GM19463 (cell line): ENCODE data around the gene SUMF2.
"Not testable (repeated sequence)": the region's sequence is repeated elsewhere in the genome, so short reads cannot be mapped to it uniquely, and the experiment has no call there.

Experiments
- ATAC-seq: cut with Tn5 transposase; IDR thresholded peaks from one replicate; pipeline ENCODE4 v1.9.1; 2021; ENCODE audit warnings: mild to moderate bottlenecking, moderate library complexity; ENCODE audit not compliant: unreplicated experiment

The SUMF2 gene

DNA sequence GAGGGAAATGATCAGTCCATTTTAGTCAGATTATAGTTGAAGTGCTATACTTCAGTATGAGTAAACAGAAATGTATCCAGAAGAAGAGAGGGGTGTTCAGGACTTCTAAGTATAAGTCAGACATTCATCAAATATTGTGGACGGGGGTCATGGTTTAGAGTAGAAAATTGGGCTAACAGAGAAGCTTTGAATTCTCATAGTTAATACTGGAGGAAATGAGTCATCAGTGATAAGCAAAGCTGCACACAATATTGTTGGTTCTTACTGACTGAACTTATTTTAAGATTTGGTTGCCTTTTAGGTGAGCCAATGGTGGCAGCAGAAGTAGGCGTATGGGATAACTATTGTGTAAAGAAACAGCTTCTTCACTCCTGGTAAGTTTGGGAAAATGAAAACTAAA is 1.7 kb upstream of the SUMF2 start:
- ATAC-seq, result no peak

DNA sequence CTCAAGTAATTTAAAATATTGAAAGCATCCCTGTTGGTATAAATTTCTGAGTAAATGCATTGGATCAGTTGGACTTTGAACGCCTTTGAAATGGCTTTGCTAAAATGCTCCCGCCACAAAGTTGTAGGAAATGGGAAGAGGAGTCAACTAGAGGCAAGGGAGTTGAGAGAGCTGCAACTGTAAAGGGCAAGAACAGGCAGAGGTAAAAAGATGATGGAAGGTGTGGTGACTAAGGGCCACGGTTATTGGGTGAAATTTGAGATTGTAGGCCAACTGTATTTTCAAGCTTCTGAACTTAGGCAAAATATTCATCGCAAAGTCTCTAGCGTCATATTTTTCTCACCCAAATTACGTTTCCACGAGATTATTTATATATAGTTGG is 595 bp upstream of the SUMF2 start:
- ATAC-seq, result no peak

DNA sequence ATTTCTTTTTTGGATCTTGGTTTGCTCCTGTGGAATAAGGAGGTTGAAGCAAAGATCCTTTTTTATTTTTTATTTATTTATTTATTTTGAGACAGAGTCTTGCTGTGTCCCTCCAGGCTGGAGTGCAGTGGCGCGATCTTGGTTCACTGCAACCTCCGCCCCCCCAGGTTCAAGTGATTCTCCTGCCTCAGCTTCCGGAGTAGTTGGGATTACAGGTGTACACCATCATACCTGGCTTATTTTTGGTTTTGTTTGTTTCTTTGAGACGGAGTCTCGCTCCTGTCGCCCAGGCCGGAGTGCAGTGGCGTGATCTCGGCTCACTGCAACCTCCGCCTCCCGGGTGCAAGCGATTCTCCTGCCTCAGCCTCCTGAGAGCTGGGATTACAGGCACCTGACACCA is 2.3 kb downstream of the SUMF2 start:
- not testable (repeated sequence) for ATAC-seq

DNA sequence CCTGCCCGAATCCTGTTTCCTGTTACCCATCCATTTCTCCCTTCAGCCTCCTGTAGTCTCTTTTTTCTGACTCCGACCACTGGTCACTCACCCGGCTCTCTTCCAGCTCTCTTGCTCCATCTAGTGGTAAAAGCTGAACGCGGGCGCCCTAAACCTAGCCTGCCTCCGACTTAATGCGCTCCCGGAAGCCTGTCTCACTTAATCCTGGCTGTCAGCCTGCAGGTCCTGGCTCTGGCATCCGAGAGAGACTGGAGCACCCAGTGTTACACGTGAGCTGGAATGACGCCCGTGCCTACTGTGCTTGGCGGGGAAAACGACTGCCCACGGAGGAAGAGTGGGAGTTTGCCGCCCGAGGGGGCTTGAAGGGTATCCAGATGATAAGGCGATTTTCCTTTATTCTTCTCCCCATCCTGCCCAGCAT is 10.3 kb downstream of the SUMF2 start:
- ATAC-seq, result peak; percentile 98

DNA sequence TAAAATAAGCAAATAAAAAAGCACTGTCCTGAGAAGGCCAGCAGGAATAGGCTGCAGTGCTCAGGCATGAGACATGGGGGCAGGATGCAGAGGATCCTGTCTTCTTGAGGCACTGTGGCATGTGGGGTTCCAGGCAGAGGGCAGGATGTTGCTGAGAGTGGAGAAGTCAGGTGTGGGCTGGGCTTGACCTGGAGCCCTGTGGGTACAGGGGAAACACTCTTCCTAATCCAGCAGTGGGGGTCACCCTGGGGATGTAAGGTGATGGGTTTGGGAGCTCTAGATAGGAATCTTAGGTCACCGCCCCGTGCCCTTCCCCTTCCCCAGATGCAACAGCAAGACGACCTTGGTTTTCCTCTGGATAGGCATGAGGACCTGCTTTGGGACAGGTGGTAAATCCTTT is 13.6 kb downstream of the SUMF2 start:
- ATAC-seq, result no peak

DNA sequence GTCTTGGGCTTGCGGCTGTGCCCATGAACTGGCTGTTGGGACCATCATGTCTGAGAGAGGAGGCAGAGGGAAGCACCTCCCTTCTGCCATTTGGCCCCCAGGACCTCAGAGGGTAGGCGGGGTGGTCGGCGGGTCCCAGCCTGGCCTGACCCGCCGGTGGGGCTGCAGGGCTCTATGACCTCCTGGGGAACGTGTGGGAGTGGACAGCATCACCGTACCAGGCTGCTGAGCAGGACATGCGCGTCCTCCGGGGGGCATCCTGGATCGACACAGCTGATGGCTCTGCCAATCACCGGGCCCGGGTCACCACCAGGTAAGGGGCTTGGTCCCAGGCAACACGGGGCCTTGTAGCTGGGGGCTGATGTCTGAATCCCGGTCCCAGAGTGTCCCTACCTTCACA is 14.1 kb downstream of the SUMF2 start:
- no peak for ATAC-seq

DNA sequence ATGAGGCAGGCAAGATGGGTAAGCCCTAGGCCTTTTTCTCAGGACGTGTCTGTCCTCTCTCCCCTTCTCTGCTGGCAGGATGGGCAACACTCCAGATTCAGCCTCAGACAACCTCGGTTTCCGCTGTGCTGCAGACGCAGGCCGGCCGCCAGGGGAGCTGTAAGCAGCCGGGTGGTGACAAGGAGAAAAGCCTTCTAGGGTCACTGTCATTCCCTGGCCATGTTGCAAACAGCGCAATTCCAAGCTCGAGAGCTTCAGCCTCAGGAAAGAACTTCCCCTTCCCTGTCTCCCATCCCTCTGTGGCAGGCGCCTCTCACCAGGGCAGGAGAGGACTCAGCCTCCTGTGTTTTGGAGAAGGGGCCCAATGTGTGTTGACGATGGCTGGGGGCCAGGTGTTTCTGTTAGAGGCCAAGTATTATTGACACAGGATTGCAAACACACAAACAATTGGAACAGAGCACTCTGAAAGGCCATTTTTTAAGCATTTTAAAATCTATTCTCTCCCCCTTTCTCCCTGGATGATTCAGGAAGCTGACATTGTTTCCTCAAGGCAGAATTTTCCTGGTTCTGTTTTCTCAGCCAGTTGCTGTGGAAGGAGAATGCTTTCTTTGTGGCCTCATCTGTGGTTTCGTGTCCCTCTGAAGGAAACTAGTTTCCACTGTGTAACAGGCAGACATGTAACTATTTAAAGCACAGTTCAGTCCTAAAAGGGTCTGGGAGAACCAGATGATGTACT is 15.5 kb downstream of the SUMF2 start:
- no peak for ATAC-seq

DNA sequence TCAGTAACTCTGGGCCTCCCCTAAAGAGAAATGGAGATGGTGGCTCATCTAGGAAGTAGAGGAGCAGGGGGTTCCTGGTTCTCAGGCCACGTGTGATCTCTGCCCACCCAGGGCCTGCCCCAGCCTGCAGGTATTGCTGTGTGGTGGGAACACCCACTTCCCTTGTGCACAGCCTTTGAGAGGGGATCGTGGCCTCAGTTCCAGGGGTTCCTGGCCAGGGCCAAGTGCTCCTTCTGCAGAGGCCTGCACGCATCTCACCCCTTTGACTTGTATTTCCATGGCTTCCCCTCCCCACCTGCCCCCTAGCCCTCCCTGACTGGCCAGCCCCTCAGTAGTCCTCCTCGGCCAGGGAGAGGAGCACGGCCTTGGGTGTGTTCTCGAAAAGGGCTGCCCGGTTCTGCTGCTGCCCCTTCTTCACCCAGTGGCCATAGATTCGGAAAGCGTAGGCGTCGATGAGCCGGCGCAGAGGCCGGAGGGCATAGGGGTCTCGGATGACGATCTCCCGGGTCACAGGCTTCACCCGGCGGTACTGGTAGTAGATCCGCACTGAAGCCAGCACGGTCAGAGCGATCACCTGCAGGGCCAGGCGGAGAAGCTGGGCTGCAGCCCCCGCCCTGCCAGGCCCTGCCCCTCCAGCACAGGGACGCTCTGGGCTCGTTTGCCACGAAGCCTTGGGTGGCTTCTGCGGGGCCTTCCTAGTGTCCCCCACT is 16.8 kb downstream of the SUMF2 start:
- not testable (repeated sequence) for ATAC-seq

DNA sequence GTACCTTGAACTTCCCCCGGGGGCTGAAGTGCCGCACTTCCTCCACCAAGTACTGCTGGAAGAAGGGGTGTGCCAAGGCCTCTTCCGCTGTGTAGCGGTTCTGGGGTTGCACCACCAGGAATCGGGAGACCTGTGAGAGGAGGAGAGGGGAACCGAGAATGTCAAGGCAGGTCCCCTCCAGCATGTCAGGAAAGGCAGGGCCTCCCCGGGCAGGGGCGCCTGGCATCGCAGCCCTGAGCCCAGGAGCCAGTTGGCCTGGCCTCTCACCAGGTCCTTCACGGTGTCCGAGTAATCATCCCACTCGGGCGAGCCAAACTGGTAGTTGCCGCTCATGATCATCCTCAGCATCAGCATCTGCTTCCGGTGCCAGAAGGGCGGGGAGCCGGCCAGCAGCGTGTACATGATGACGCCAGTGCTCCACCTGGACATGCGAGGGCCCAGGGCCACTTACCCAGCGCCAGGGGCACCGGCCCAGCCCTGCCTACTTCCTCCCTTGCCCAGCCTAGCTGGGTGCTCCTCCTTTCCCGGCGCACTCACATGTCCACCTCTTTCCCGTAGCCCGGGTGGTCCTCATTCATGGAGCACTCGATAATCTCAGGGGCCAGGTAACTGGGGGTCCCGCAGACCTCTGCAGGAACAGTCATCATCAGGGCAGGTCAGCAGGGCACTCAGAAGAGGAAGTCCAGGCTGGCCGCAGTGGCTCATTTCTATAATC is 17.7 kb downstream of the SUMF2 start:
- ATAC-seq, result no peak

DNA sequence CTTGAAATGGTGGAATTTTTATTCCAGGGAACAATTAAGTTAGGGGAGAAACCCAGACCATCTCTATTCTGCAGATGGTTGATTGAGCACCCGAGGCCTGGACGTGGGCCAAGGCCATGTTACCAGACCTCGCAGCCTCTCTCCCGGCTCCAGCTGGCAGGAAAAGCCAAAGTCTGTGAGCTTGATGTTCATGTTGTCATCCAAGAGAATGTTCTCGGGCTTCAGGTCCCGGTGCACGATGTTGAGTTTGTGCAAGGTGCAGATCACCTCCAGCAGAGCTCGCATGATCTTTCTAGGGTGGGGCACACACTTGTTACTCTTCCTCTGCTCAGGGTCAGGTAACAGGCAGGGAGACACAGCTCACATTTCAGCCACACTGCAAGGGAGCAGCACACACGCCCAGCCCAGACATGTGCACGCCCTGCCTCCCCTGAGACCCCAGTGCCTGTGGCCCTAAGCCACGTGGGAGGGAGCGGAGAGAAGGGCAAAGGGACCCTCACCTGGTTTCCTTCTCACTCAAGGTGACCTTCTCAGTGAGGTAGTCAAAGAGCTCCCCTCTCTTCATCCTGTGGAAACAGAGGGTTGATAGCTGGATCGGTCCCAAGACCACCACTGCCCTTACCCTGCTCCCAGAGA is 19.2 kb downstream of the SUMF2 start:
- ATAC-seq, result no peak

DNA sequence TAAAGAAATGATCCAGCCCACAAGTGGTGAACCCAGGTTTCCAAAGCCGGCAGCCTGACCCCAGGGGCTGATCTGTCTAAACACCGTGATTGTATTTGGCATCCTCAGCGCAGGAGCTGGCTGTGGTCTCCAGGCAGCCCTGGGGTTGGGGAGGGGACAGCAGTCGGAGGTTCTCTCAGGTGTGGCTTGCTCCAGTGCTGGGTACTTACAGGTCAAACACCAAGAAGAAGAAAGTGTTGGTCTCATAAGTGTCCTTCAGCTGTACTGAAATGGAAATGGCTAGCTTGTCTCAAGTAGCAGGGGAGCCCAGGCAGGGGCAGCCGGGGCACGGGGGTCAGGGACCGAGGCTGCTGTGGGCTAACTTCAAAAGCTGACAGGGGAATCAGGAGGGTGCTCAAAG is 22.7 kb downstream of the SUMF2 start:
- no peak for ATAC-seq

DNA sequence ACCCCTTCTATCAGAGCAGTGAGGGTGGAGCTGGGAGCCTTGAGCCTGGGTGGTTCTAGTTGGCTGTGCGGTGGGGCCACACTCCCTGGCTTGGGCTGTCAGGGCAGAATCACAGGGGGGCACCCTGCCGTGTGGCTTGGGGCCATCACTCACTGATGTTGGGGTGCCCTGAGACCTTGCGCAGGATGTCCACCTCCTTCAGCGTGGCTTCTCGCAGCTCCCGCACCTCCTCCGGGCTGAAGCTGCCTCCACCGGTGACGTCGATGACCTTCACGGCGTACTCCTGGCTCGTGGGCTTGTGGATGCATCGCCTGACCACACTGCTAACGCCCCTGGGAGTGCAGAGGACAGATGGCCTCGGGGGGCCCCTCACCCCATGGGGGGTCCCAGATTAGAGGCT is 23.4 kb downstream of the SUMF2 start:
- ATAC-seq, result no peak

DNA sequence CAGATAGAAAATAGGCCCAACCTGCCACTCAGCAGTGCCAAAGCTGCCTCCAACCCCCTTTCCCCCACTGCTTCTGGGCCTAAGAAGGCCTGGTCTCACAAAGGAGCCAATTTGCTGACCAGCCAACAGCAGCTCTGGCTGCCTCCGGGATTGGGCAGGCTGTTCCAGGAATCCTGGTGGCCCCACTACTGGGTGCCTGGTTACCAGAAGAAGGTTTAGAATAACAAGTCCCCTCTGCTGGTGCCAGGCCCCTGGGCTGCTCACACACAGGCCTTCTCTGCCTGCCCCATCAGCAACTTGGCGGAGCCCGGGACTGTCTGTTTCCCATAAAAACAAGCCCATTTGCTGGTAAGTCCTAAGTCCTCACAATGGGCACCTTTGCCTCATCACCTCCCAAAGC is 27.5 kb downstream of the SUMF2 start:
- ATAC-seq, result no peak

DNA sequence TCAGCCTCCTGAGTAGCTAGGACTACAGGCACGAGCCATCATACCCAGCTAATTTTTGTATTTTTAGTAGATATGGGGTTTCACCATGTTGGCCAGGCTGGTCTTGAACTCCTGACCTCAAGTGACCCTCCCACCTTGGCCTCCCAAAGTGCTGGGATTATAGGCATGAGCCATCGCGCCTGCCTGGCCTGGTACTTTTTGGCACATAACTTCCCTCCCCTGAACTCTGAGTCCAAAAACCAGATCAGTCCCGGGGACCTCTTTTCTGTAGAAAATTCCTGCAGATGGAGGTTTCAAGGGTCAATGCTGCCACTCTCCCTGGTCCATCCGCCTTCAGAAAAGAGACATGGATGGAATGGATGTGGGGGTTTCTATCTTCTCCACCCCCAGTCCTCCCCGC is 28.3 kb downstream of the SUMF2 start:
- ATAC-seq, result not testable (repeated sequence)

DNA sequence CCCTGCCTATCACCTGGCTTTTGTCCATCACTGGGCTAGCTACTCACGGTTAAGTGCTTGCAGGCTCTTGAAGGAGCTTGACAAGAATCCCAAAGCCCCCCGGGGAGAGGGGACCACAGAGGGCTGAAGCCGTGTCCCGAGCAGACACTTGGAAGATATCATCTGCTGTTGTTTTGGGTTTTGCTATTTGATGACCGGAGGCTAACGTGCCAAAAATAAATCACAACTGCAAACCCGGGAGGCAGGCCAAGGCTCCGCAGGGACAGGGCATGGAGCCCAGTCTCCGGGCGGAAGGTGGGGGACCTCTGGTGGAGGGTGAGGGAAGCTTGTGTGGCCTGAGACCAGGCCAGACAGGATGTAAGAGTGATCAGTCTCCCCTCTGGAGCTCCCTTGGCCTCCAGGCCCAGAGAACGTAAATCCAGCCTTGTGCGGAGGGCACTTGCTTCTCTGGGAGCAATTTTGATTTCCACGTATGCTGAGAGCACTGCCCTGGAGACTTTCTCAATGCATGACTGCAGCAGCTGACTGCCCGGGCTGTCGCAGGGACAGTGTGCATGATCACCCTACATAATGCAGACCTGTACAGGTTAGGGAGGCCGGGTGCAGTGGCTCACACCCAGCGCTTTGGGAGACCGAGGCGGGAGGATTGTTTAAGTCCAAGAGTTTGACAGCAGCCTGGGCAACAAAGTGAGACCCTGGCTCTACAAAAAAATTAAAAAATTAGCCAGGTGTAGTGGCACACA is 28.9 kb downstream of the SUMF2 start, which contains the start of gene PHKG1:
TSS of gene PHKG1 (minus strand) at position 164 of the 743 bp plus-strand sequence. CDS start 4,011 bp downstream, outside the sequence.
- ATAC-seq, result no peak

DNA sequence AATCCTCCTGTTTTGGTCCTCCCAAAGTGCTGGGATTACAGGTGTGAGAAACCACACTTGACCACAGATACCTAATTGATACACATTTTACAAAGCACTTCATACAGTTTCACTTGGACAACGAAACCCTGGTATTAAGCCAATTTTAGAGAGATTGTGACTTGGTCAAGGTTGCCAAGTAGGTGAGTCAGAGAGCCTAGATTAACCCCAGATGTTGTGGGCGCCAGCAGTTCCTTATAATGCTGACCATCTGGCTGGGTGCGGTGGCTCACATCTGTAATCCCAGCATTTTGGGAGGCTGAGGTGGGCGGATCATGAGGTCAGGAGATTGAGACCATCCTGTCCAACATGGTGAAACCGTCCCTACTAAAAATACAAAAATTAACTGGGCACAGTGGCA is 33.6 kb downstream of the SUMF2 start:
- no peak for ATAC-seq

DNA sequence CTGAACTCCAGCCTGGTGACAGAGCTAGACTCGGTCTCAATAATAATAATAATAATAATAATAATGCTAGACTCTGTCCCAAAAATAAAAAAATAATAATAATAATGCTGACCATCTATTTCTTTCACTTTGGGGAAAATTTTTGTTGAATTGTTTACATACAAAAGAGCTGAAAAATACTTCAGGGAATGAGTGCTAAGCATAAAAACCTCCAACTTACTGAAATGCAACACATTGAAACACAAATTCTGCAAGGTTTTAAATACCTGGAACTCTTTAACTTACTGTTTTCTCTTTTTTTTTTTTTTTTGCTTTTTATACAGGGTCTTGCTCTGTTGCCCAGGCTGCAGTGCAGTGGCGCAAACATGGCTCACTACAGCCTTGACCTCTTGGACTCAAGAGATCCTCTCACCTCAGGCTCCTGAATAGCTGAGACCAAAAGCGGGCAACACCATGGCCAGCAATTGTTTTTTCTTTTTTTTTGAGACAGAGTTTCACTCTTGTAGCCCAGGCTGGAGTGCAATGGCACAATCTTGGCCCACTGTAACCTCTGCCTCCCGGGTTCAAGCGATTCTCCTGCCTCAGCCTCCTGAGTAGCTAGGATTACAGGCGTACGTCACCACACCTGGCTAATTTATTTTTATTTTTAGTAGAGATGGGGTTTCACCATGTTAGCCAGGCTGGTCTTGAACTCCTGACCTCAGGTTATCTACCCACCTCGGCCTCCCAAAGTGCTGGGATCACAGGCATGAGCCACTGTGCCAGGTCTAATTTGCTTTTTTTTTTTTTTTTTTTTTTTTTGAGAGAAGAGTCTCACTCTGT is 34.3 kb downstream of the SUMF2 start:
- ATAC-seq, result not testable (repeated sequence)

DNA sequence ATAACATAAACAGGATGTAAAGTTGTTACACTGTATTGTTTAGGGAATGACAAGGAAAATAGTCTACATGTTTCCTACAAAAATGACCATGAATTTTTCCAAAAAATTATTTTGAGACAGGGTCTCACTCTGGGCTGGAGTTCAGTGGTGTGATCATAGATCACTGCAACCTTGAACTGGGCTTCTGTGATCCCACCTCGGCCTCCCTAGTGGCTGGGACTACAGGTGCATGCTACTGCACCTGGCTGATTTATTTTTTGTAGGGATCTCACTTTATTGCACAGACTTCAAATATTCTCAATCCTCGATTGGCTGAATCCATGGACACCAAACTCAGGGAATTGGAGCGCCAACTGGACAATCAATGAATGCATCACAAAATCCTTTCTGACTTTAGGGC is 35.6 kb downstream of the SUMF2 start:
- no peak for ATAC-seq

DNA sequence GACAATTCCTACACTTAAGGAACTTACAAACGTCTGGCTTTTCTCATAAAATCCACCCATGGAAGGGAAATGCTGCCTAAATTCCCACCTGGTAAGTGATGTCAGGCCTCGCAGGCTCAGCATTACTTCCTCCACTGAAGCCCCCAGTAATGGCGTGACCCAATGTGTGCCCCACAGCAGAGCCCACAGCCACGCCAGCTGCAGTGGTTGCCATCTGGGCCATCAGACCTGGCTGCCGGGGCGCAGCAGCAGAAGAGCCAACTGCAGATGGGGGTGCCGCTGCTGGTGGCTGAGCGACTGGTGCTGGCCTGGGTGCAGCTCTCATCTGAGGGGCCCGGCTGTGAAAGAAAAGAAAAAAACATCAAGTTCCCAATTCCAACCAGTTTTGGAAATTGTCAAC is 40.1 kb downstream of the SUMF2 start:
- ATAC-seq, result not testable (repeated sequence)

DNA sequence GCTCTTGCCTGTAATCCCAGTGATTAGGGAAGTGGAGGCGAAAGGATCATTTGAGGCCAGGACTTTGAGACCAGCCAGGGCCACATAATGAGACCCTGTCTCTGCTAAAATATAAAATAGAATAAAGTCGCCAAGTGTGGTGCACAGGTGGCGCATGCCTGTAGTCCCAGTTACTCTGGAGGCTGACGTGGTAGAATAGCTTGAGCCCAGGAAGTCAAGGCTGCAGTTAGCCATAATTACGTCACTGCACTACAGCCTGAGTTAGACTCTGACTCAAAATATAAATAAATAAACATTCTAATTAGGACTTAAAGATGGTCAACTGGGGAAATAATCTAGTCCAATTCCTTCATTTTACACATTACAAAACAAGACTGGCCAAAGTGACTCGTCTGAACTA is 41.4 kb downstream of the SUMF2 start:
- ATAC-seq, result peak; percentile 15
